Stomach (tissue), 4 donors: ENCODE measurements around the gene CDK12.

Experiments
- CTCF ChIP-seq, 7 experiments: fragments of 450-650 bp in 4 of 7; fragments of 200-600 bp in 3 of 7; sonication (generic) in 3 of 7; IDR thresholded peaks; one replicate each; pipeline ENCODE4 v1.5.1; 2016 to 2019; ENCODE audit warnings: antibody characterized with exemption in 7 of 7, control low read depth in 2 of 7, mild to moderate bottlenecking in 1 of 7
- POLR2A ChIP-seq, 4 donors: fragments of 450-650 bp; IDR thresholded peaks; one replicate each; pipeline ENCODE4 v1.6.1; 2016; ENCODE audit warnings: antibody characterized with exemption in 4 of 4, control low read depth in 2 of 4, mild to moderate bottlenecking in 1 of 4, moderate library complexity in 1 of 4
- POLR2AphosphoS5 ChIP-seq, 3 donors: sonication (generic); formaldehyde crosslinking; IDR thresholded peaks; one replicate each; pipeline ENCODE4 v1.6.1; 2016; ENCODE audit warnings: antibody characterized with exemption in 3 of 3

DNA sequence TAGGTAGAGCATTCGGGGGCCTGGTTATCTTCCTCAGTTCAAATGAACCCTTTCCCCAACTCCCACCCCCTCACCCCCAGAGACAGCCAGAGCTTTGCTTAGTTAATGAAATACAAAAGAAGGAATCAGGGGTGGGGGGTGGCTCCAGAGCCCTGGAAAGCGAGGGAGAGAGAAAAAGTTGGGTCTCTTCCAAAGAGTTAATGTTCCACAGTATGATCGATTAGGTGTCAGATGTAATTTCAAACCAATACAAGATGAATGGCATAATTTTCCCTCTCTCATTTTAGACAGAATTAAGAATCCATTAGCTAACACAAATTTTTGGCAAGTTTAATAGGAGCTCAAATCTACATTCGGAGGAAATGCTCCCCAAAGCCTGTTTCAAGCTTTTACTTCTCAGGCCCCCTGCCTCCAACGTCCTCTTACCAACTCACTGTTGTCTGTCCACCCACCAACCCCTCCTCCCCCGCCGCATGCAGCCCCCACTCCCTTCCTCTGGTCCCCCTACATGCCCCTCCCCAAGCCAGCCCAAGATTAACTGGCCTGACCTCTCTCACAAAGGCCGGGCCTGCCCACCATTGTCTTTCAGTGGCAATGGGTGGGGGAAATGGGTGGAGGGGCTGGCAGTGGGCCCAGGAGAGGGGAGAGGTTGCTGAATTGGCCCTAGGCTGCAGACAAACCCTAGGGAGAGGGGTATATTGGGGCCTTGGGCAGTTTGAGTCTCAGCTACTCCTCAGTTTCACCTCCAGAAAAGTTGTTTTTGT, 118.2 kb downstream of the CDK12 start:
- no peak for TF ChIP-seq CTCF (IDR thresholded peaks at IDR 0.05)
- no peak for TF ChIP-seq POLR2AphosphoS5 (IDR thresholded peaks at IDR 0.05)
- TF ChIP-seq POLR2A (IDR thresholded peaks at IDR 0.05), result no peak
